ENCODE data around the gene TMEM151B.
A peak's percentile ranks its signal among the peaks of the same experiment; 100 is the strongest.
"Not testable (repeated sequence)": the region's sequence is repeated elsewhere in the genome, so short reads cannot be mapped to it uniquely, and the experiment has no call there.

The TMEM151B gene

GRCh38 chr6:44304282-44305199 lies 34.3 kb downstream of the TMEM151B start:
- DNase-seq (ENCODE audit: low read depth in 1 of 2, low spot score in 1 of 2) = peak in 1 of 2 donors; percentile 12

DNA sequence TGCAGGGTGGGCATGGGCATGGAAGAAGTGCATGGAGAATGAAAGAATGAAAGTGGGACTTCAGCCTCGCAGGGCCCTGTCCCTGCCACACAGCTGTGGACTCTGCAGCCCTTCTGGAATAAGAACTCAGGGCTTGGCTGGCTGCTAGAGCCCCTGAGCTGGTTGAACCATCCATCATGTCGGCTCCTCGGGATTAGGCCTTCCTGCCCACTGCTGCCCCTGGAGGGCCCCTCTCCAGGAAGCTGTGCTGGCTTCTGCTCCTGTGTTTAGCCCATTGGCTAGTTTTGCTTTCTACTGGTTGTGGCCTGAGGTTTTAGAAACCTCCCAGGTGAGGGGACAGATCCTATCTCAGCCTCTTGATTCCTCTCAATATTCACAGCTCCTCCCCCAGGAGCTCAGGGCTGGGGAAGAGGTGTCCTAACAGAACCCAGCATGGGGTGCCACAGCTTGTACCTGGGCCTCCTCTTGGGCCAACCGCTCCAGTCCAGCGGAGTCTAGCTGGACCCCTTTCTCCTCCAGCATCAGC lies 35.0 kb downstream of the TMEM151B start:
- DNase-seq (ENCODE audit: low read depth in 1 of 2, low spot score in 1 of 2) = no peak

- no peak for DNase-seq (ENCODE audit: low read depth in 1 of 2, low spot score in 1 of 2)
Measured at GRCh38 chr6:44306710-44307109, 36.5 kb downstream of the TMEM151B start.

GRCh38 chr6:44307217-44307616 lies 37.0 kb downstream of the TMEM151B start:
- DNase-seq (ENCODE audit: low read depth in 1 of 2, low spot score in 1 of 2) = no peak

- DNase-seq (ENCODE audit: low read depth in 1 of 2, low spot score in 1 of 2) = no peak
Measured at GRCh38 chr6:44309092-44309491, 38.8 kb downstream of the TMEM151B start.

GRCh38 chr6:44309631-44310030 lies 39.4 kb downstream of the TMEM151B start:
- DNase-seq (ENCODE audit: low read depth in 1 of 2, low spot score in 1 of 2) = no peak

DNA sequence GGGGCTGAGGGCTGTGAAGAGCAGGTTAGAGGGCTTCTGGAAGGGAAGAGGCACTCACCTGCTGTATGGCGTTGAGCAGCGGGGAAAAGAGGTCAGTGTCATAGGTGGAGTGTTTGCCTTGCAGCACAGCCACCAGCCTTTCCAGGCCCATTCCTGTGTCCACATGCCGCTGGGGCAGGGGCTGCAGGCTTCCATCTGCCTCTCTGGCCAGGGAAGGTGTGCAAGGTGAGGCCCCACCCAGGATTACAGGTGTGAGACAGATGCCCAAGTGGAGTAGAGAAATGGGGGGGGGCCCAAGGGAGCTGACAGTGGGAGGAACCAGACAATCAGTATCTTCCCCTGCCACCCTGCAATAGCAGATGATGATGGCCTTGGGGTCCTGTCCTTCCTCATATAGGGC lies 40.0 kb downstream of the TMEM151B start:
- no peak for DNase-seq (ENCODE audit: low read depth in 1 of 2, low spot score in 1 of 2)

GRCh38 chr6:44311304-44311703 lies 41.1 kb downstream of the TMEM151B start:
- DNase-seq (ENCODE audit: low read depth in 1 of 2, low spot score in 1 of 2) = no peak

- no peak for DNase-seq (ENCODE audit: low read depth in 1 of 2, low spot score in 1 of 2)
Measured at GRCh38 chr6:44311767-44312166, 41.5 kb downstream of the TMEM151B start.

- peak; percentile 90 to 95 for DNase-seq (ENCODE audit: low read depth in 1 of 2, low spot score in 1 of 2)
Measured at GRCh38 chr6:44312901-44313788, 42.9 kb downstream of the TMEM151B start, which contains the start of gene AARS2. TSS of gene AARS2 (minus strand) at chr6:44313347. CDS start at chr6:44313323, 24 bp downstream.

- not testable (repeated sequence) for DNase-seq (ENCODE audit: low read depth in 1 of 2, low spot score in 1 of 2)
Measured at GRCh38 chr6:44314657-44315056, 44.4 kb downstream of the TMEM151B start.

GRCh38 chr6:44315516-44315915 lies 45.3 kb downstream of the TMEM151B start:
- no peak for DNase-seq (ENCODE audit: low read depth in 1 of 2, low spot score in 1 of 2)

GRCh38 chr6:44315951-44316350 lies 45.7 kb downstream of the TMEM151B start:
- no peak for DNase-seq (ENCODE audit: low read depth in 1 of 2, low spot score in 1 of 2)

- no peak for DNase-seq (ENCODE audit: low read depth in 1 of 2, low spot score in 1 of 2)
Measured at GRCh38 chr6:44316481-44316880, 46.2 kb downstream of the TMEM151B start.

GRCh38 chr6:44317136-44317631 lies 46.9 kb downstream of the TMEM151B start:
- not testable (repeated sequence) for DNase-seq (ENCODE audit: low read depth in 1 of 2, low spot score in 1 of 2)

GRCh38 chr6:44321210-44321609 lies 51.0 kb downstream of the TMEM151B start:
- DNase-seq (ENCODE audit: low read depth in 1 of 2, low spot score in 1 of 2) = no peak

DNA sequence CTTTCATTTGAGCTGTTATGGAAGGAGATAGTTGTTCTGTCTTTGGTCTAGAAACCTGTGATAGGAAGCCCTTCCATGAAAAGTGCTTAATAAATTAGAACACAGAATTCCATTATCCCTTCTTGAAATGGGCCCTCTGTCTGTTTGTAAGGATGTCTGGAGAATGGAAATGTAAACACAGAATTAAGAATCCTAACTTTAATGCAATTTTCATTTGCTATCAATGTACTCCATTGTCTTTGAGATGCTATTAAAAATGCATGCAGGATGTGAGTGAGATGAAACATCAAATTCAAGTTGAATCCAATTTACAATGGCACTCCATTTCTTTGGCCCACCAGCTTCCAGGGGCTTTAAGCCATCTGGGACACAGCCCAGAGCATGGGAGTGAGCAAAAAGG lies 56.8 kb downstream of the TMEM151B start:
- no peak for DNase-seq (ENCODE audit: low read depth in 1 of 2, low spot score in 1 of 2)

DNA sequence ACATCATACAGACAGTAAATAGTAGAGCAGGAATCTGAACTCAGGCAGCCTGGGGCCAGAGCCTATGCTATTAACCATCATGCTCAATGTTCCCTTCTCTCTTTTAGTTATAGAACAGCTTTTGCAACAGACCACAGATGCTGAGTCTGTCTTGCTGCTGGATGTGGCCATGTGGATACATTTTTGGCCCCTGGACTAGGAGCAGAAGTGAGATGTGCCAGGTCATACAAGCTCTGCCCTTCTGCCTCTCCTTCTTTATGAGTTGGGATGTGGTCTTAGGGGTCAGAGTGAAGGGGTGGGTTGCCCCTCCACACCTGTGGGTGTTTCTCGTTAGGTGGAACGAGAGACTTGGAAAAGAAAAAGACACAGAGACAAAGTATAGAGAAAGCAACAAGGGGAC lies 57.5 kb downstream of the TMEM151B start:
- no peak for DNase-seq (ENCODE audit: low read depth in 1 of 2, low spot score in 1 of 2)

- not testable (repeated sequence) for DNase-seq (ENCODE audit: low read depth in 1 of 2, low spot score in 1 of 2)
Measured at GRCh38 chr6:44328203-44328602, 58.0 kb downstream of the TMEM151B start.

DNA sequence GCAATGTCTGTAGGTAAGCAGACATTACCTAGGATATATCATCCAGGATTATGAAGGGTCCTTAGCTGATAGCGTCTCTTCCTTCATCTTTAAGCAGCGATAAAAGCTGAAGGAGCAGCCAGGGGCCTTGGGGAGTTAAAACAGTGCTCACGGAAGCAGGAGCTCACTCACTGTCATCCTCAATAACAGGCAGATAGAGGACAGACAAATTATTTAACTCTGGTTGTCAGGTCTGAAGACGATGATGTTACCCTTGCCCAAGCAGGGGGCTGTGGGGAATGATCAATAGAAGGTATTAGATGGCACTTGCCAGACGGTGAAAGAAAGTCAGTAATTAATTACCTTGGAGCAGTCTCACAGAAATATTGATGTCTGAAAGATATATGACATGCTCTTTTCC lies 59.6 kb downstream of the TMEM151B start:
- no peak for DNase-seq (ENCODE audit: low read depth in 1 of 2, low spot score in 1 of 2)

DNA sequence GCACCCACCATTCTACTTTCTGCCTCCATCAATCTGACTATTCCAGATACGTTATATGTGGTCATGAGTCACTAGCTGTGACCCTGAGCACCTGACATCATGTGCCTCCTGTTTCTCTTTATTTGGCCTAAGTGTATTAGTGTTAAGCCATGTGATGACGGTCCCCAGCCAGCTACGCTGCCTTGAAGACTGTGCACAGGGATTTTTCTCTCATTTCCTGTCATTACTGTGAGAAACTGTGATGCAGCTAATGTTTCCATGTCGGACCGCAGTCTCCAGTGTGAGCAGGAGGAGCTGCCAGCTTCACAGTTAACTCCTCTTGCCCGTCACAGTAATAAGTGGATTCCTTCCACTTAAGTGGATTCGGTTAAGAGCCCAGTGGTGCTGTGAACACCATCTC lies 62.3 kb downstream of the TMEM151B start:
- DNase-seq (ENCODE audit: low read depth in 1 of 2, low spot score in 1 of 2) = no peak

Measured in activated CD4-positive, alpha-beta T cell treated with anti-CD3 and anti-CD28 coated beads, Interleukin-2, amount 50 U/mL, for 24 hours (primary cell).